ENCODE data around the gene ZFYVE19. TPM values are rescaled to one million over a fixed set of nuclear protein-coding genes. Genes with fewer than 3 reads are reported as not detected.

The ZFYVE19 gene
- total and polyA plus RNA-seq, 4 experiments from 2014 or later = 10.4 to 35.0 (median 27.2) TPM

- CTCF ChIA-PET (ENCODE audit: partially characterized antibody) = no interaction called here
- H3K4me1 Mint-ChIP-seq = peaks cover 3 to 9% (median 7%) of the 10 kb centered on the region in 4 donors
- no peak for DNase-seq
- POLR2A ChIA-PET (ENCODE audit: partially characterized antibody) = no interaction called here
- H3K4me3 Mint-ChIP-seq = no peak overlapping the region
- H3K27me3 ChIP-seq (ENCODE audit: insufficient read depth, low read length) = no peaks in the 10 kb centered on the region
- peaks cover 23 to 24% of the 10 kb centered on the region in 2 donors for H3K36me3 Mint-ChIP-seq
- no peaks in the 10 kb centered on the region for H3K9me3 ChIP-seq (ENCODE audit: control insufficient read depth in 1 of 2, low read length in 2 of 2)
- H3K4me1 ChIP-seq (ENCODE audit: insufficient read depth, low read length) = peaks cover 7% of the 10 kb centered on the region
- peaks cover 6% of the 10 kb centered on the region for H3K36me3 ChIP-seq (ENCODE audit: insufficient read depth, low read length)
- H3K27me3 Mint-ChIP-seq = no peaks in the 10 kb centered on the region
- intact Hi-C loops (cut with micrococcal nuclease) = no loop called here
- no peak overlapping the region for H3K4me3 ChIP-seq (ENCODE audit: low read length in 2 of 2)
- no peaks in the 10 kb centered on the region for H3K9me3 Mint-ChIP-seq
- no peak overlapping the region for H3K27ac Mint-ChIP-seq
- no peak overlapping the region for H3K27ac ChIP-seq (ENCODE audit: low read depth, low read length)
These were observed 6.0 kb downstream of the ZFYVE19 start for GRCh38 chr15:40812721-40813425.

GRCh38 chr15:40815042-40815698 lies 8.3 kb downstream of the ZFYVE19 start:
- H3K9me3 Mint-ChIP-seq = no peaks in the 10 kb centered on the region
- no peaks in the 10 kb centered on the region for H3K27me3 Mint-ChIP-seq
- no peak overlapping the region for H3K27ac Mint-ChIP-seq
- Histone ChIP-seq H3K36me3 (ENCODE audit: insufficient read depth, low read length) (peaks cover 6% of the 10 kb centered on the region), H3K27ac (ENCODE audit: low read depth, low read length) (no peak overlapping the region), H3K4me1 (ENCODE audit: insufficient read depth, low read length) (no peaks in the 10 kb centered on the region), H3K4me3 (ENCODE audit: low read length in 2 of 2) (no peak overlapping the region), H3K9me3 (ENCODE audit: control insufficient read depth in 1 of 2, low read length in 2 of 2) (no peaks in the 10 kb centered on the region), H3K27me3 (ENCODE audit: insufficient read depth, low read length) (no peaks in the 10 kb centered on the region)
- no peak overlapping the region for H3K4me3 Mint-ChIP-seq
- ChIA-PET POLR2A (ENCODE audit: partially characterized antibody) (no interaction called here), CTCF (ENCODE audit: partially characterized antibody) (interaction anchor here (1.1 to 2.8 kb wide), 3 partner anchors 43 to 136 kb away, joined by 3 to 11 read pairs (median 5); partner anchors contain the start of gene VPS18)
- no peaks in the 10 kb centered on the region for H3K4me1 Mint-ChIP-seq
- DNase-seq = no peak
- peaks cover 23 to 24% of the 10 kb centered on the region in 2 donors for H3K36me3 Mint-ChIP-seq
- intact Hi-C loops (cut with micrococcal nuclease) = no loop called here

GRCh38 chr15:40819048-40819447 lies 12.2 kb downstream of the ZFYVE19 start:
- Histone ChIP-seq H3K36me3 (ENCODE audit: insufficient read depth, low read length) (no peaks in the 10 kb centered on the region), H3K27ac (ENCODE audit: low read depth, low read length) (no peak overlapping the region), H3K4me1 (ENCODE audit: insufficient read depth, low read length) (no peaks in the 10 kb centered on the region), H3K4me3 (ENCODE audit: low read length in 2 of 2) (no peak overlapping the region), H3K27me3 (ENCODE audit: insufficient read depth, low read length) (no peaks in the 10 kb centered on the region), H3K9me3 (ENCODE audit: control insufficient read depth in 1 of 2, low read length in 2 of 2) (no peaks in the 10 kb centered on the region)
- DNase-seq = no peak
- Mint-ChIP-seq H3K27ac (no peak overlapping the region), H3K36me3 (peaks cover 12 to 13% of the 10 kb centered on the region in 2 donors), H3K27me3 (peaks cover 0 to under 1% of the 10 kb centered on the region in 2 donors), H3K4me1 (no peaks in the 10 kb centered on the region), H3K4me3 (no peak overlapping the region), H3K9me3 (no peaks in the 10 kb centered on the region)
- ChIA-PET CTCF (ENCODE audit: partially characterized antibody) (interaction anchor here (1.4 kb wide), 1 partner anchor 41 kb away, joined by 4 read pairs; no protein-coding TSS in a partner anchor), POLR2A (ENCODE audit: partially characterized antibody) (interaction anchor here (0.7 kb wide), 1 partner anchor 11 kb away, joined by 3 read pairs; the partner anchor contains the start of gene DNAJC17)
- intact Hi-C loops (cut with micrococcal nuclease) = no loop called here

- Mint-ChIP-seq H3K4me3 (no peak overlapping the region), H3K36me3 (no peaks in the 10 kb centered on the region), H3K4me1 (no peaks in the 10 kb centered on the region), H3K9me3 (no peaks in the 10 kb centered on the region), H3K27ac (no peak overlapping the region), H3K27me3 (peaks cover 0 to 2% of the 10 kb centered on the region in 2 donors)
- no peak overlapping the region for H3K4me3 ChIP-seq (ENCODE audit: low read length in 2 of 2)
- ChIA-PET POLR2A (ENCODE audit: partially characterized antibody) (no interaction called here), CTCF (ENCODE audit: partially characterized antibody) (interaction anchor here (0.6 kb wide), 1 partner anchor 97 kb away, joined by 3 read pairs; no protein-coding TSS in a partner anchor)
- DNase-seq = no peak
- H3K9me3 ChIP-seq (ENCODE audit: control insufficient read depth in 1 of 2, low read length in 2 of 2) = no peaks in the 10 kb centered on the region
- H3K36me3 ChIP-seq (ENCODE audit: insufficient read depth, low read length) = no peaks in the 10 kb centered on the region
- intact Hi-C loops (cut with micrococcal nuclease) = no loop called here
- H3K4me1 ChIP-seq (ENCODE audit: insufficient read depth, low read length) = no peaks in the 10 kb centered on the region
- H3K27ac ChIP-seq (ENCODE audit: low read depth, low read length) = no peak overlapping the region
- no peaks in the 10 kb centered on the region for H3K27me3 ChIP-seq (ENCODE audit: insufficient read depth, low read length)
These were observed 14.3 kb downstream of the ZFYVE19 start for GRCh38 chr15:40821195-40821594.

- Histone ChIP-seq H3K4me1 (ENCODE audit: insufficient read depth, low read length) (no peaks in the 10 kb centered on the region), H3K4me3 (ENCODE audit: low read length in 2 of 2) (no peak overlapping the region), H3K9me3 (ENCODE audit: control insufficient read depth in 1 of 2, low read length in 2 of 2) (no peaks in the 10 kb centered on the region), H3K36me3 (ENCODE audit: insufficient read depth, low read length) (no peaks in the 10 kb centered on the region), H3K27ac (ENCODE audit: low read depth, low read length) (no peak overlapping the region), H3K27me3 (ENCODE audit: insufficient read depth, low read length) (no peaks in the 10 kb centered on the region)
- intact Hi-C loops (cut with micrococcal nuclease) = no loop called here
- peaks cover 0 to 2% of the 10 kb centered on the region in 2 donors for H3K27me3 Mint-ChIP-seq
- no peak for DNase-seq
- POLR2A ChIA-PET (ENCODE audit: partially characterized antibody) = no interaction called here
- H3K4me1 Mint-ChIP-seq = no peaks in the 10 kb centered on the region
- no peak overlapping the region for H3K4me3 Mint-ChIP-seq
- H3K27ac Mint-ChIP-seq = no peak overlapping the region
- H3K9me3 Mint-ChIP-seq = no peaks in the 10 kb centered on the region
- CTCF ChIA-PET (ENCODE audit: partially characterized antibody) = interaction anchor here (0.8 kb wide), 1 partner anchor 34 kb away, joined by 3 read pairs; no protein-coding TSS in a partner anchor
- H3K36me3 Mint-ChIP-seq = no peaks in the 10 kb centered on the region
These were observed 16.9 kb downstream of the ZFYVE19 start for GRCh38 chr15:40823572-40824343.

- Mint-ChIP-seq H3K9me3 (no peaks in the 10 kb centered on the region), H3K27me3 (peaks cover 0 to 2% of the 10 kb centered on the region in 2 donors), H3K4me3 (no peak overlapping the region), H3K27ac (no peak overlapping the region), H3K4me1 (no peaks in the 10 kb centered on the region), H3K36me3 (no peaks in the 10 kb centered on the region)
- no peak overlapping the region for H3K27ac ChIP-seq (ENCODE audit: low read depth, low read length)
- no peaks in the 10 kb centered on the region for H3K27me3 ChIP-seq (ENCODE audit: insufficient read depth, low read length)
- ChIA-PET POLR2A (ENCODE audit: partially characterized antibody) (no interaction called here), CTCF (ENCODE audit: partially characterized antibody) (no interaction called here)
- no peaks in the 10 kb centered on the region for H3K36me3 ChIP-seq (ENCODE audit: insufficient read depth, low read length)
- H3K4me1 ChIP-seq (ENCODE audit: insufficient read depth, low read length) = no peaks in the 10 kb centered on the region
- intact Hi-C loops (cut with micrococcal nuclease) = no loop called here
- no peak overlapping the region for H3K4me3 ChIP-seq (ENCODE audit: low read length in 2 of 2)
- DNase-seq = no peak
- no peaks in the 10 kb centered on the region for H3K9me3 ChIP-seq (ENCODE audit: control insufficient read depth in 1 of 2, low read length in 2 of 2)
These were observed 19.0 kb downstream of the ZFYVE19 start for GRCh38 chr15:40825661-40826422.
